Dermis blood vessel endothelial cell (primary cell): ENCODE data around the gene MPO. TPM values are rescaled to one million over a fixed set of nuclear protein-coding genes. Genes with fewer than 3 reads are reported as not detected.

Experiments used
- DNase-seq: peaks from one replicate; pipeline ENCODE4 v3.0.0; 2010
- total RNA-seq: library from RNA; depleted of rRNA; stranded (reverse); fragments of >200 nt; gene quantifications from 2 replicates; pipeline ENCODE4 v1.2.3, GENCODE V29; 2014

MPO gene
- total RNA-seq: not detected in 2 replicates

- no peak for DNase-seq
These were observed at the start of gene MPO for GRCh38 chr17:58280480-58281217. MPO (minus strand) TSS chr17:58280935; CDS start chr17:58280758, 177 bp downstream.

GRCh38 chr17:58329810-58330537 is 49.2 kb upstream of the MPO start:
- no peak for DNase-seq

GRCh38 chr17:58329035-58329809 is 48.5 kb upstream of the MPO start:
- DNase-seq: peak; percentile 16

GRCh38 chr17:58328195-58329034 is 47.7 kb upstream of the MPO start, which contains the start of gene TSPOAP1:
TSPOAP1 (minus strand) TSS chr17:58328795; CDS start chr17:58327920, 875 bp downstream.
- DNase-seq: no peak

GRCh38 chr17:58327363-58328194 is 46.8 kb upstream of the MPO start:
- no peak for DNase-seq

GRCh38 chr17:58326609-58327362 is 46.1 kb upstream of the MPO start:
- DNase-seq: no peak

- no peak for DNase-seq
These were observed 45.3 kb upstream of the MPO start for GRCh38 chr17:58325976-58326468.

GRCh38 chr17:58325289-58325726 is 44.6 kb upstream of the MPO start:
- no peak for DNase-seq

GRCh38 chr17:58324409-58325288 is 43.9 kb upstream of the MPO start:
- DNase-seq: no peak

- no peak for DNase-seq
These were observed 43.3 kb upstream of the MPO start for GRCh38 chr17:58324056-58324408.

- DNase-seq: no peak
These were observed 42.8 kb upstream of the MPO start for GRCh38 chr17:58323366-58324055.

- no peak for DNase-seq
These were observed 41.9 kb upstream of the MPO start for GRCh38 chr17:58322581-58323185.

GRCh38 chr17:58321571-58322525 is 41.1 kb upstream of the MPO start:
- no peak for DNase-seq

- no peak for DNase-seq
These were observed 40.0 kb upstream of the MPO start for GRCh38 chr17:58320570-58321323.

GRCh38 chr17:58320163-58320558 is 39.4 kb upstream of the MPO start:
- DNase-seq: no peak
